H4 (cell line): ENCODE measurements around the gene ADORA2A. TPM values are rescaled to one million over a fixed set of nuclear protein-coding genes. Genes with fewer than 3 reads are reported as not detected.

ENCODE experiments used
- DNase-seq: peaks from one replicate; pipeline ENCODE4 v3.0.0-alpha.2; 2015; ENCODE audit warnings: low spot score
- total RNA-seq: library from RNA; depleted of rRNA; stranded (reverse); fragments of >200 nt; shearing (Covaris generic); gene quantifications from 2 replicates; pipeline ENCODE4 v1.2.3, GENCODE V29; 2014; rRNA removed

ADORA2A gene
- 1.0 TPM in 1 of 2 replicates, not detected in the other for total RNA-seq

DNA sequence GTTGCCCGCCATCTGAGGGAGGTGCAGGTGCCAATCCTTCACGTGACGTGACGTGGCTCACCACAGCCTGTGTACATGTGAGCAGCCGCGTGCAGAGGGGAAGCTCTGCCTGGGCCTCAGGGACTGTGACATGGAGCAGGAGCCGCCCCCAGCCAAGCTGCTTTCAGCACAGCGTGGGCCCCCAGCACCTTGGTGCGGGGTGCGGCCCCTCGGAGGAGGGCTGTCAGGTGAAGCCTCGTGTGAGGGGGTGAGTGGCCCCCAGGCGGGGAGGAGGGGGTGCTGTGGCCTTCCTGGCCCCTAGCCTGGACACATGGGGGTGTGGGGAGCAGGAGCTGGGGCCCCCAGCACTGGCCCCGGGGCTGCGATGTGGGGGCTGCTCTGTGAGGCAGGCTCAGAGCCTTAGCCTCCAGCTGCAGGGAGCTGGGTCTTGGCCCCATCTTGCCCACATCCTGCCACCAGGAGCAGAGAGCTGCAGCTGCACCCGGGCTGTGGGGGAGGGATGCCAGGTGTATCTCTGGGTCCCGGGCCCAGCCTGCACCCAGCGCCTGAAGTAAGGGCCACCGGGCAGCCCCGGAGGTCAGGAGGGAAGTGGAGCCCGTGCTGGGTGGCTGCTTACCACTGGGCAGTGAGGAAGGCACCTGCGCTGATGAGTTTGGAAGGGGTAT is at the start of gene ADORA2A:
ADORA2A (plus strand) TSS at position 100 of the 665 bp plus-strand sequence. CDS start 5,806 bp downstream, outside the sequence.
- DNase-seq, result no peak

- DNase-seq, result no peak
These were observed 47.9 kb upstream of the ADORA2A start for GRCh38 chr22:24379536-24379935.

- DNase-seq, result no peak
These were observed 47.0 kb upstream of the ADORA2A start for GRCh38 chr22:24380220-24380904.

DNA sequence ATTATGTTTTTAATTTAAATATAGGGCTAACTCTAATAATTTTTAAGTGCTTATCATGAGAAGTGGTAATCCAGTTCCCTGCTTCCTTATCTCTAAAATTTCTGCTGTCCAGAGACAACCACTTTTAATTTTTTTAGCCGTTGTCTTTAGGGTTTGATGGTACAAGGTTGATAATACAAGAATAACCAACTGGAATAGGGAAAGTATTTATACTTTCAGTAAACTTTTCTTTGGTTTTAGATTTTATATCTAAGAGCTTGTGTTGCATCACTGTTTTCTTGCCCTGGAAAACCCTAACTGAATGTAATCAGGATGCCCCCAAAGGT is 46.5 kb upstream of the ADORA2A start:
- no peak for DNase-seq

DNA sequence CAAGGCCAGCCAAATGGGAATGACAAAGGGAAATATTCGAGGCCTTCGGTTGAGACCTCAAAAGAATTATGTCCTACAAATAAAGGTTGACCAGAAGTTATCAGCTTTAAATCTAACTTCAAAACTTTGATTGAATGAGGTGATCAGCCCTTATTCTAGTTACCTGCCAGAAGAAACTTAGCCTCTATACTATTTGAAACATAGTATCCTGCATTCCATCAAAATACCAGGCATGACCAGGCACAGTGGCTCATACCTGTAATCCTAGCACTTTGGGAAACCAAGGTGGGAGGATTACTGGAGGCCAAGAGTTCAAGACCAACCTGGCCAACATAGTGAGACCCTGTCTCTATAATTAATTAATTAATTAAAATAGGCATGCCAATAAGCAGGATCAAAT is 44.3 kb upstream of the ADORA2A start:
- no peak for DNase-seq

- DNase-seq, result no peak
These were observed 43.3 kb upstream of the ADORA2A start for GRCh38 chr22:24384131-24384530.

DNA sequence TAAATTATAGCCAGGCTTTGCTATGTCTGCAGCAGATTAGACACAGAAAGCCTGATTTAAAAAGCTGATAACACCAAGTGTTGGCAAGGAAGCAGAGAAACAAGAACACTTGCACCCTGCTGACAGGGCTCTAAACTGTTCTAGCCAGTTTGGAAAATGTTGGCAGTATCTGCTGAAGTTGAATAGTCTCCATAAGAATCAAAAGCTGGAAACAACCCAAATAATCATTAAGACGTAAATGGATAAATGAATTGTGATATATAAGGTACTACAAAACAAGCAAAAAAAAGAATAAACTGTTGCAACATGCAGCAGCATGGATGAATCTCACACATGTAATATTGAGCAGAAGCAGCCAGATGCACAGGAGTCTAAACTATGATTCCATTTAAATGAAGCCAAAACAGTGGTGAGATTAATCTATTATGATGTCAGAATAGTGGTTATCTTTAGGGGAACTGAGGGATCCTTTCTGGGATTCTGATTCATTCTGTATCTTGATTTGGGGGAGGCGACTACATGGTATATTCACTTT is 40.4 kb upstream of the ADORA2A start:
- DNase-seq, result no peak

- no peak for DNase-seq
These were observed 37.7 kb upstream of the ADORA2A start for GRCh38 chr22:24389680-24390079.

DNA sequence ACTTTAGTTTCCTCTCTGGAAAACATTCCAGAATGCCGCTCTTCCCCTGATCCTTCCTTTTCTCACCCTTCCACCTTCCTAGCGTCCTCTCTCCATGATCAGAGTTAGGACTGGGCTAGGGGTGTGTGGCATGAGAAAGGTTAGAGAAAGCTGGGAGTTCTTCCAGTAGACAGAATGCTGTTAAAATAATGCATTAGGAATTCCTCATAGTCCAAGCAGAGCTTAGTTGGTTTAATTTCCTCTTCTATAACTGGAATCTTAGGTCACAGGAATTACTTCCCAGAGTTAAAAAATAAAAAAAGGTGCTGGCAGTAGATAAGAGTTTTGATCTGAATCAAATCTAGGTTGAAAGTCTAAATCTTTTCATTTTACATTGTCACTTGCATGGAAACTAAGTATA is 37.2 kb upstream of the ADORA2A start:
- DNase-seq, result no peak

DNA sequence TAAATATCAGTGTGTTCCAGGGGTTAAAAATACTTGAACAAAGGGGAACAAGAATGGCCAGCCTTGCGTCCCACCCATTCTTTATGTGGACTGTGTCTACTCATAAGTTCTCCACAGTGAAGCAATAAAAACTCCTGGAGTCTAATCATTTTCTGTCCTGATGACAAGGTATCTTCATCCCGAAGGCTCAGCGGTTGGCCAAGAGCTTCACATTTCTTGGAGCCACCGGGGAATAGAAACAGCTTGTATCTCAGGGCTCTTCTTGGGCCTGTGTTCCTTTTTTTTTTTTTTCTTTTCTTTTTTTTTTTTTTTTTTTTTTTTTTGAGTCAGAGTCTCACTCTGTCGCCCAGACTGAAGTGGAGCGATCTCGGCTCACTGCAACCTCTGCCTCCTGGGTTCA is 36.8 kb upstream of the ADORA2A start:
- no peak for DNase-seq

DNA sequence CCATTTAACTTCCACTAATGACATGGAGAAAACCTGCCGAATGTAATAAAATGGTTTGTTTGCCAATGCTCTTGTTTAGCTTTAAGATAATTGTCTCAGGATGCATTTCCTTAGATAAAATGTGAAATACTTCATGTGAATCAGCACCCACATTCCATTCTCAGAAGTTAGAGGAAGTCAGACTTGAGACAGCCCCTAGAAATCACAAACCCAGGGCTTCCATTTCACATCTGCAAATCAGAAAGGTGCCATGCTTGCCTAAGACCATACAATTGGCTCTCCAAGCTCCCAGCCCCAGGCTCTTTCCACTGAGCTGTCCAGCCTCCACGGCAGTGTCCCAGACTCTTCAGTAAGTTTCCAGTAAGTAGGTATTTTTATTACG is 35.6 kb upstream of the ADORA2A start:
- DNase-seq, result no peak

DNA sequence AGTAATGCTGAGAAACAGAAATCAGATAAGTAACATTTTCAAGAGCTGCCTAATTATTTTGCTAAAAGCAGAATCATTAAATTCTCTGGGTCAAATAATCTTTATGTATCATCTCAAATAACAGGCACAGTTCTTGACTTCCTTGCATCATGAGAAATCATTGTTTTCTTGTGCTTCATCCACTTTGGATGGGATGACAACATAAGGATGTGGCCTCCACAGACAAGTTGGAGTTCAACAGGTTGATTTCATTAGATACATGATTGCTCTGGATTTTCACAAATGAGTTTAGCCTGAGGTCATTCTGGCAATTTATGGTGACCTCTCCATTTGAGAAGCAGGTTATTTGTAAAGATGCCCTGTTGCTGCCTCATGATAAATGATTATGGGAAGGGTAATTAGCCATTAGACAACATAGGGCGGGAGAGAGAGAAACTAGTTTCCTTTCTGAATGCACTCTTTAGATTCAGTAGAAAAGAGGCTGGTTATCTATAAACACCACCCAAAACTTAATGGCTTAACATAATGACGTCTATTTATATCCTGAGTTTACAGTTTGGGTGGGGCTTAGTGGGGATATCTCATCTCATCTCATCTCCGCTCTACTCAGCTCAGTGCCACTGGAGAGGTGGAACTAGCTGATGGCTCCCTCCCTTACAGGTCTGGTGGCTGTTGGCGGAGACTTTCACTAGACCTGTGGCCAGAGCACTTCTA is 35.0 kb upstream of the ADORA2A start:
- no peak for DNase-seq

DNA sequence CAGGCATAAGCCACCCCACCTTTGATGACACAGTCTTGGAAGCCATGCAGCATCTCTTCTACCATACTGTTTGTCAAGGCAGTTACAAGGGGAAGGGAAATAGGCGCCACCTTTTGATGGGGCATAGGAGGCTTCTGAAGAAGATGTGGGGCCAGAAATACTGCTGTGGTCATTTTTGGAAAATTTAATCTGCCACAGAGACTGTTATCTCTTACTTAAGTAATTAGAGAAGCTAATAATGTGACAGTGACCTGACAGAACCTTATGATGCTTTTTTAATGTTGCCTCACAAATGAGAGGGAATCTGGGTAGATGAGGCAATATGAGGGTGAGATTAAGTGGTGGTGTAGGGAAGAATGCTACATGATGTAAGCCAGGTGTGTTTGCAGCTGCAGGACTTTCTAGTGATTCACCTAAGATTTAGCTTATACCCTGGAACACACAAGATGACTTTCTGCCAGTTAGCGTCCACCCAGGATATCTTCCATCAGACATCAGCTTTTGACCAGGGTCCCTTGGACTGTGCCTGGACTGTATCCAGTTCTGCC is 34.3 kb upstream of the ADORA2A start:
- DNase-seq, result no peak

DNA sequence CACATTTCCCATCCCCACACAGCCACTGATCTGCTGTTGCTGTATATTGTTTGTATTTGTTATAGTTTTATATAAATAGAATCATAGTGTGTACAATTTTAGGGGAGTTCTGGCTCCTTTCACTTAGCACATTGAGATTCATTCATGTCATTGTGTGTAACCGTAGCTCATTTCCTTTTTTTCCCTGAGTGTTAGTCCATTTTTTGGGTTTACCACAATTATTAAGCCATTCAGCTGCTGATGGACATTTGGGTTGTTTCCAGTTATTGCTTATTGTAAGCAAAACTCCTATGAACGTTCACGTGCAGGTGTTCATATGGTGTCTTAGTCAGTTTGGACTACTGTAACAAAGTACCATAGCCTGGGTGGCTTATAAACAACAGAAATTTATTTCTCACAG is 33.6 kb upstream of the ADORA2A start:
- no peak for DNase-seq

DNA sequence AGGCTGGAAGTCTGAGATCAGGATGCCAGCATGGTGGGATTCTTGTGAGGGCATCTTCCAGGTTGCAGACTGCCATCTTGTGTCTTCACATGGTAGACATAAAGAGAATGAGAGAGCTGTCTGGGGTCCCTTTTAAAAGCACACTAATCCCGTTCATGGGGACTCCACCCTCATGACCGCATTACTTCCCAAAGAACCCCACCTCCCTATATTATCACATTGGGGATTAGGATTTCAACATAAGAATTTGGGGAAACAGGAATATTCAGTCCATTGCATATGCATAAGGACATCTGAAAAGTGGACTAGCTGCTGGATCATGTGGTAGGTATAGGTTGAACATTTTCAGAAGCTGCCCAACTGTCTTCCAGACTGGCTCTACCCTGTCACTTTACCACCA is 33.1 kb upstream of the ADORA2A start:
- DNase-seq, result no peak

DNA sequence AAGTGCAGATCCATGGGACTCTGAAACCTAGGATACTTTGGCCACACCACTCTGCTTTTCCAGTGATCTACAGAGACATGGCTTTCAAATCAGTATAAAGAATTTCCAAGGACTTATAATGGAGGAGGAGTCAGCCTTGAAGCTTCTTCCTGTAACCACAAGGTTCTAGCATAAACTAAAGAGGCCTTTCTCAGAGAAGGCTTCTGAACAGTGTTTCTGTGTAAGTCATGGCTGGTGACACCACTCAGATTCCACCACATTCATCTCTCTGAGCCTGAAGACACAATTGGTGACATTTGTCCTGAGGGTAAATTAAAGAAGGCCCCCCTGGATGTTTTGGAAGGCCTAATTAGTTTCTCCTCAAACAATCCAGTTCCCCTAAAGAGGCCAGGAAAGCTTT is 29.0 kb upstream of the ADORA2A start:
- no peak for DNase-seq

DNA sequence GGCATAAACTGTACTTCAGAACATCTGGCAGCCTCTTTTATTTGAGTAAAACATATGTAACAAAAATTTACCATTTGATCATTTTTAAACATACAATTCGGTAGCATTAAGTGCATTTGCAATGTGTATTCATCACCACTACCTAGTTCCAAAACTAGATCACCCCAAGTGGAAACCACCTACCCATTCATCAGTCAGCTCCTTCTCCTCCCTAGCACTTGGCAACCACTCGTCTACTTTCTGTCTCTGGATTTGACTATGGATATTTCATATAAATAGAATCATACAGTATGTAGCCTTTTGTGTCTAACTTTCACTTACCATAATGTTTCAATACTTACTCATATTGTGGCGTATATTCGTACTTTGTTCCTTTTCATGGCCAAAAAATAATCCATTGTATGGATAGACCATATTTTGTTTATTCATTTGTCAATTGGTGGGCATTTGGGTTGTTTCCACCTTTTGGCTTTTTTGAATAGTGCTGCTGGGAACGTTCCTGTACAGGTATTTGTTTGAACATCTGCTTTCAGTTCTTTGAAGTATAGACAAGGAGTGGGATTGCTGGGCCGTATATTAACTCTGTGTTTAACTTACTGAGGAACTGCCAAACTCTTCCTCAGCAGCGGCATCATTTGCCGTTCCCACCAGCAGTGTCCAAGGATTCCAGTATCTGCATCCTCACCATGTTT is 27.2 kb upstream of the ADORA2A start:
- no peak for DNase-seq

- no peak for DNase-seq
These were observed 26.4 kb upstream of the ADORA2A start for GRCh38 chr22:24400726-24401596.

GRCh38 chr22:24401931-24402367 is 25.4 kb upstream of the ADORA2A start:
- no peak for DNase-seq

GRCh38 chr22:24402460-24403192 is 24.8 kb upstream of the ADORA2A start:
- peak; percentile 75 for DNase-seq
